Mucosa of gallbladder (tissue), 1 donor: ENCODE results near the gene CROCC2. TPM values are rescaled to one million over a fixed set of nuclear protein-coding genes. Genes with fewer than 3 reads are reported as not detected.
"Not testable (repeated sequence)": the region's sequence is repeated elsewhere in the genome, so short reads cannot be mapped to it uniquely, and the experiment has no call there.

Experiments used
- DNase-seq: peaks from one replicate; pipeline ENCODE4 v3.0.0-alpha.2; 2020; ENCODE audit warnings: low spot score
- total RNA-seq: library from RNA; stranded (reverse); gene quantifications from one replicate; pipeline ENCODE4 v1.2.1, GENCODE V29; 2021
- donor health status: DM: no; HTN: no; CAD: no.

The CROCC2 gene
- total RNA-seq, 1 donor from 2014 or later: 0.09 TPM

GRCh38 chr2:240966906-240967680, 61.0 kb downstream of the CROCC2 start:
- DNase-seq: no peak

- DNase-seq: no peak
Observed at GRCh38 chr2:240967681-240968621, 61.8 kb downstream of the CROCC2 start.

- DNase-seq: no peak
Observed at GRCh38 chr2:240968731-240969624, 62.8 kb downstream of the CROCC2 start.

GRCh38 chr2:240970104-240970503, 64.0 kb downstream of the CROCC2 start:
- no peak for DNase-seq

GRCh38 chr2:240970816-240971215, 64.7 kb downstream of the CROCC2 start:
- DNase-seq: no peak

- no peak for DNase-seq
Observed at GRCh38 chr2:240972201-240972600, 66.1 kb downstream of the CROCC2 start.

- DNase-seq: no peak
Observed at GRCh38 chr2:240972636-240973521, 66.7 kb downstream of the CROCC2 start.

GRCh38 chr2:240974771-240975572, 68.8 kb downstream of the CROCC2 start:
- no peak for DNase-seq

- not testable (repeated sequence) for DNase-seq
Observed at GRCh38 chr2:240975903-240976302, 69.8 kb downstream of the CROCC2 start.

- no peak for DNase-seq
Observed at GRCh38 chr2:240981280-240981679, 75.1 kb downstream of the CROCC2 start.

- DNase-seq: no peak
Observed at GRCh38 chr2:240981871-240982800, 76.0 kb downstream of the CROCC2 start.

- no peak for DNase-seq
Observed at GRCh38 chr2:240982821-240983281, 76.7 kb downstream of the CROCC2 start.

GRCh38 chr2:240983361-240983995, 77.3 kb downstream of the CROCC2 start:
- no peak for DNase-seq

- no peak for DNase-seq
Observed at GRCh38 chr2:240983996-240984498, 77.9 kb downstream of the CROCC2 start.

GRCh38 chr2:240985881-240986786, 80.0 kb downstream of the CROCC2 start:
- DNase-seq: no peak

GRCh38 chr2:240986787-240987411, 80.8 kb downstream of the CROCC2 start:
- DNase-seq: no peak
